HL-60 (cell line): ENCODE data around the gene ABCF2.

ENCODE experiments used
- DNase-seq, 2 experiments: peaks; one replicate each; pipeline ENCODE4 v3.0.0-alpha.2; 2010 to 2020; ENCODE audit warnings: low read depth in 1 of 2, low spot score in 1 of 2
- H3K27ac ChIP-seq: fragments of 250-450 bp; sonication (Bioruptor Pico); replicated peaks from 2 replicates; pipeline ENCODE4 v1.5.1; 2020; ENCODE audit warnings: mild to moderate bottlenecking, moderate library complexity
- H3K27me3 ChIP-seq: fragments of 250-450 bp; sonication (Bioruptor Pico); 2 replicates; pipeline ENCODE4 v1.5.1; 2021; ENCODE audit warnings: mild to moderate bottlenecking, moderate library complexity; ENCODE audit not compliant: insufficient read depth, poor library complexity, severe bottlenecking
- H3K4me3 ChIP-seq: replicated peaks from 2 replicates; pipeline ENCODE4 v1.5.1; 2011; ENCODE audit warnings: mild to moderate bottlenecking, control low read depth, low read length; ENCODE audit not compliant: insufficient read depth
- CTCF ChIP-seq: IDR thresholded peaks from one replicate; pipeline ENCODE4 v1.5.1; 2011; ENCODE audit warnings: low read length, control low read depth, inconsistent platforms; ENCODE audit not compliant: insufficient read depth
- GABPA ChIP-seq: IDR thresholded peaks from 2 replicates; pipeline ENCODE4 v1.6.1; 2012; ENCODE audit warnings: low read depth
- POLR2AphosphoS5 ChIP-seq: IDR thresholded peaks from 2 replicates; pipeline ENCODE4 v1.6.1; 2012; ENCODE audit warnings: low read depth
- SPI1 ChIP-seq: IDR thresholded peaks from 2 replicates; pipeline ENCODE4 v1.6.1; 2012; ENCODE audit warnings: low read depth, mild to moderate bottlenecking, borderline replicate concordance
- TF ChIP-seq, protein P1 (sequence below): IDR thresholded peaks from 2 replicates; pipeline ENCODE4 v1.6.1; 2012; ENCODE audit warnings: low read depth; ENCODE audit not compliant: insufficient replicate concordance

The ABCF2 gene

GRCh38 chr7:151215396-151215795, 11.6 kb downstream of the ABCF2 start:
- TF ChIP-seq CTCF (no peak), SPI1 (no peak), POLR2AphosphoS5 (no peak), GABPA (no peak)
- TF ChIP-seq, protein P1, sequence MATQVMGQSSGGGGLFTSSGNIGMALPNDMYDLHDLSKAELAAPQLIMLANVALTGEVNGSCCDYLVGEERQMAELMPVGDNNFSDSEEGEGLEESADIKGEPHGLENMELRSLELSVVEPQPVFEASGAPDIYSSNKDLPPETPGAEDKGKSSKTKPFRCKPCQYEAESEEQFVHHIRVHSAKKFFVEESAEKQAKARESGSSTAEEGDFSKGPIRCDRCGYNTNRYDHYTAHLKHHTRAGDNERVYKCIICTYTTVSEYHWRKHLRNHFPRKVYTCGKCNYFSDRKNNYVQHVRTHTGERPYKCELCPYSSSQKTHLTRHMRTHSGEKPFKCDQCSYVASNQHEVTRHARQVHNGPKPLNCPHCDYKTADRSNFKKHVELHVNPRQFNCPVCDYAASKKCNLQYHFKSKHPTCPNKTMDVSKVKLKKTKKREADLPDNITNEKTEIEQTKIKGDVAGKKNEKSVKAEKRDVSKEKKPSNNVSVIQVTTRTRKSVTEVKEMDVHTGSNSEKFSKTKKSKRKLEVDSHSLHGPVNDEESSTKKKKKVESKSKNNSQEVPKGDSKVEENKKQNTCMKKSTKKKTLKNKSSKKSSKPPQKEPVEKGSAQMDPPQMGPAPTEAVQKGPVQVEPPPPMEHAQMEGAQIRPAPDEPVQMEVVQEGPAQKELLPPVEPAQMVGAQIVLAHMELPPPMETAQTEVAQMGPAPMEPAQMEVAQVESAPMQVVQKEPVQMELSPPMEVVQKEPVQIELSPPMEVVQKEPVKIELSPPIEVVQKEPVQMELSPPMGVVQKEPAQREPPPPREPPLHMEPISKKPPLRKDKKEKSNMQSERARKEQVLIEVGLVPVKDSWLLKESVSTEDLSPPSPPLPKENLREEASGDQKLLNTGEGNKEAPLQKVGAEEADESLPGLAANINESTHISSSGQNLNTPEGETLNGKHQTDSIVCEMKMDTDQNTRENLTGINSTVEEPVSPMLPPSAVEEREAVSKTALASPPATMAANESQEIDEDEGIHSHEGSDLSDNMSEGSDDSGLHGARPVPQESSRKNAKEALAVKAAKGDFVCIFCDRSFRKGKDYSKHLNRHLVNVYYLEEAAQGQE, result no peak
- H3K27ac ChIP-seq, result no peak overlapping the region
- no peak for DNase-seq
- H3K27me3 ChIP-seq, result no peaks in the 10 kb centered on the region
- no peak overlapping the region for H3K4me3 ChIP-seq

DNA sequence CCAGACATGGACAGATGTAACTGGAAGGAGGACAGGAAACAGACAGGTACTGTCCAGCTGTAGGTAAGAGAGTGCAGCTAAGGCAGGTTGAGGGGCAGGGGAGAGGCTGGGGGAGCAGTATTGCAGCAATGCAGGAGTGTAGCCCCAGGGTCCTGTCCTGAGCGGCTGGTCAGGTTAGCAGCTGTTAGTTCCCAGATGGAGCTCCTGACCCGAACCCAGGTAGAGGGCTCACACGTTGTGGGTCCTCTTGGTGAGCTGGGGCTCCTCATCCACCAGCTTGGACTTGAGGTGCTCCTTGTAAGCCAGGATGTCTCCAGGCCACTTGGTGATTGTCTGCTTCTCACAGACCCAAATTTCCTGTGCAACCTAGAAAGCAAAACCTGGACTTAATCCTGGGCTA, 13.2 kb downstream of the ABCF2 start:
- no peak overlapping the region for H3K4me3 ChIP-seq
- TF ChIP-seq GABPA (no peak), POLR2AphosphoS5 (no peak), CTCF (no peak), SPI1 (no peak)
- TF ChIP-seq, protein P1, result no peak
- no peak for DNase-seq
- H3K27me3 ChIP-seq, result no peaks in the 10 kb centered on the region
- H3K27ac ChIP-seq, result no peak overlapping the region

- H3K27me3 ChIP-seq, result no peaks in the 10 kb centered on the region
- H3K27ac ChIP-seq, result no peak overlapping the region
- no peak for TF ChIP-seq GABPA
- TF ChIP-seq SPI1, result no peak
- TF ChIP-seq CTCF, result no peak
- TF ChIP-seq POLR2AphosphoS5, result no peak
- TF ChIP-seq, protein P1, result no peak
- DNase-seq, result no peak
- H3K4me3 ChIP-seq, result no peak overlapping the region
Measured at GRCh38 chr7:151212626-151213025, 14.4 kb downstream of the ABCF2 start.
